Astrocyte of the spinal cord (primary cell): Measurements from ENCODE around the gene STON1.
"Not testable (repeated sequence)": the region's sequence is repeated elsewhere in the genome, so short reads cannot be mapped to it uniquely, and the experiment has no call there.

Source experiments
- DNase-seq: peaks from one replicate; pipeline ENCODE4 v3.0.0; 2011; ENCODE audit warnings: low read depth, low spot score
- H3K4me3 ChIP-seq: 2 replicates; pipeline ENCODE4 v1.5.1; 2011; ENCODE audit warnings: low read depth, mild to moderate bottlenecking, low read length, moderate library complexity
- CTCF ChIP-seq: IDR thresholded peaks from 2 replicates; pipeline ENCODE4 v1.5.1; 2012; ENCODE audit warnings: low read depth, mild to moderate bottlenecking, low read length, inconsistent platforms
- in situ Hi-C: cut with HindIII; loops from 2 replicates; pipeline ENCODE4 v1.10.0; 2017; ENCODE audit warnings: low sequenced_read_pairs

The STON1 gene

GRCh38 chr2:48605482-48606175 is 75.7 kb downstream of the STON1 start:
- in situ Hi-C loops: no loop called here
- H3K4me3 ChIP-seq: no peak overlapping the region
- TF ChIP-seq CTCF: no peak
- DNase-seq: no peak

GRCh38 chr2:48607307-48608014 is 77.5 kb downstream of the STON1 start:
- no peak overlapping the region for H3K4me3 ChIP-seq
- no peak for TF ChIP-seq CTCF
- DNase-seq: peak; percentile 19
- in situ Hi-C loops: no loop called here

GRCh38 chr2:48613211-48613610 is 83.3 kb downstream of the STON1 start:
- no peak for TF ChIP-seq CTCF
- no peak for DNase-seq
- no peak overlapping the region for H3K4me3 ChIP-seq
- in situ Hi-C loops: no loop called here

- DNase-seq, in situ Hi-C loops, H3K4me3 ChIP-seq: not testable (repeated sequence)
Measured at GRCh38 chr2:48614581-48614980, 84.6 kb downstream of the STON1 start.

GRCh38 chr2:48617618-48618017 is 87.7 kb downstream of the STON1 start, which contains the start of gene GTF2A1L:
Gene GTF2A1L, plus strand, starts transcription at chr2:48617856. Its CDS starts 19 bp downstream, at chr2:48617875.
- no peak for DNase-seq
- TF ChIP-seq CTCF: no peak
- no peak within 1 kb of the TSS for H3K4me3 ChIP-seq
- in situ Hi-C loops: no loop called here

GRCh38 chr2:48619526-48619925 is 89.6 kb downstream of the STON1 start:
- DNase-seq: no peak
- in situ Hi-C loops: no loop called here

More at GRCh38 chr2:48619526-48619925, 89.6 kb downstream of the STON1 start:
- H3K4me3 ChIP-seq: no peak overlapping the region
- no peak for TF ChIP-seq CTCF
